Measurements from ENCODE around the gene MAP7.
"Not testable (repeated sequence)": the region's sequence is repeated elsewhere in the genome, so short reads cannot be mapped to it uniquely, and the experiment has no call there.

Gene MAP7

GRCh38 chr6:136312975-136313374, 237.2 kb downstream of the MAP7 start:
- no peak overlapping the region; the same call in 1 of the 2 replicates for H3K27ac ChIP-seq
- TF ChIP-seq ZFX (IDR thresholded peaks at IDR 0.05) (no peak), CTCF (conservative IDR thresholded peaks at IDR 0.05) (no peak)

DNA sequence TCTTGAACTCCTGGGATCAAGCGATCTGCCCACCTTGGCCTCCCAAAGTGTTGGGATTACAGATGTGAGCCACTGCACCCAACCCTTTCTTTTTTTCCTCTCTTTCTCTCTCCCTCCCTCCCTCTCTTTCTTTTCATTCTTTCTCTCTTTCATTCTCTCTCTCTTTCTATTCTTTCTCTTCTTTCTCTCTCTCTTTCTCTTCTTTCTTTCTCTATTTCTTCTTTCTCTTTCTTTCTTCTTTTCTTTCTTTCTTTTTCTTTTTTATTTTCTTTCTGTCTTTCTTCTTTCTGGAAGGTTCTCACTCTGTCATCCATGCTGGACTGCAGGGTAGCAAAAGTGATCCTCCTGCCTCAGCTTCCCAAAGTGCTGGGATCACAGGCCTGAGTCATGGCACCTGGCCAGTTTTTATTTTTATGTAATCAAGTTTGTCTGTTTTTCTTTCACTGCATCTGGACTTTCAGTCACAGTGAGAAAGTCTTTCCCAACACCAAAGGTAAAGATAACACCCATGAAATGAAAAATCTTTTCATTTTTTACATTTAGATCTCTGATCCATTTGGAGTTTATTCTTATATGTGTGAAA, 240.4 kb downstream of the MAP7 start:
- TF ChIP-seq CTCF (conservative IDR thresholded peaks at IDR 0.05) (no peak), ZFX (IDR thresholded peaks at IDR 0.05) (no peak)
- H3K27ac ChIP-seq = no peak overlapping the region

DNA sequence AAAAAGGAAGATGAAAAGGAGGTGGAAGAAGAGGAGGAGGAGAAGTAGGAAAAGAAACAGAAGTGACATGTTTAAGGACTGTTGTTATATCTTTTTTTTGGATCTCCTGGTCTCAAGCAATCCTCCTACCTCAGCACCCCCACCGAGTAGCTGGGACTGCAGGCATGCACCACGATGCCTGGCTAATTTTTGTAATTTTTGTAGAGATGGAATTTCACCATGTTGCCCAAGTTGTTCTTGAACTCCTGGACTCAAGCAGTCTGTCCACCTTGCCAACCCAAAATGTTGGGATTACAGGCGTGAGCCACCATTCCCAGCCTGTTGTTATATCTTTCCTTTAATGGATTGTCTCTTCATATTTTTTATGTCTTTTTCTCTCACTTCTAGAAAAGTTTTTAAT, 241.1 kb downstream of the MAP7 start:
- H3K27ac ChIP-seq = no peak overlapping the region
- no peak for TF ChIP-seq ZFX (IDR thresholded peaks at IDR 0.05)
- no peak for TF ChIP-seq CTCF (conservative IDR thresholded peaks at IDR 0.05)

DNA sequence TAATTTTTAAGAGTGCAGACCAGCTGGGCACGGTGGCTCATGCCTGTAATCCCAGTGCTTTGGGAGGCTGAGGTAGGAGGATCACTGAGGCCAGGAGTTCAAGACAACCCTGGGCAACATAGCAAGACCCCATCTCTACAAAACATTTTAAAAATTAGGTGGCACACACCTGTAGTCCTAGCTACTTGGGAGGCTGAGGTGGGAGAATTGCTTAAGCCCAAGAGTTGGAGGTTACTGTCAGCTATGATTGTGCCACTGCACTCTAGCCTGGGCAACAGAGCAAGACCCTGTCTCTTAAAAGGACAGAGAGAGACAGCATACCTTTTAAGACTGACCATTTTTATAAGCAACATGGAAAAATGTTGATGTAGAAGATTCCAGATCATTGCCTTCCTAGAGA, 241.8 kb downstream of the MAP7 start:
- not testable (repeated sequence) for H3K27ac ChIP-seq

- H3K27ac ChIP-seq = no peak overlapping the region
- TF ChIP-seq ZFX (IDR thresholded peaks at IDR 0.05) (no peak), CTCF (conservative IDR thresholded peaks at IDR 0.05) (no peak)
Observed at GRCh38 chr6:136307351-136307750, 242.9 kb downstream of the MAP7 start.

GRCh38 chr6:136306466-136306865, 243.8 kb downstream of the MAP7 start:
- TF ChIP-seq CTCF (conservative IDR thresholded peaks at IDR 0.05) (no peak), ZFX (IDR thresholded peaks at IDR 0.05) (no peak)
- no peak overlapping the region for H3K27ac ChIP-seq

DNA sequence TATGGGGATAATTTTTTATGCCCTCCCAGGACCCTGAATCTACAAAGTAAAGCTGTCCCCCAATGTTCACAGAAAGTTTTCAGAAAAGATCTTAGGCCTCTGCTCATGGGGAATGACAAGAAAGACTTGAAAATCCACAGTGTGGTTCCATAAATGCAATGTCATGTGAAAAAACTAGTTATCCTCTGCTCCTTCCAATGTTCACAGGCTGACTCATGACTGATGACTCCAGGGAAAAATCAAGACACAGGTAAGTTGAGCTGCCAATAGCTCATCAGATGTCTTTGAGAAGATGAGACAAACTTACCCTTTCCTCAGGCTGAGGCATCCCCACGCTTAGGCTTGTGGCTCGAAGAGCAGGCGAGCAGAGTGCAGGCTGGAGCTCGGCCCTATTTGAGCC, 245.8 kb downstream of the MAP7 start:
- H3K27ac ChIP-seq = no peak overlapping the region
- no peak for TF ChIP-seq ZFX (IDR thresholded peaks at IDR 0.05)

DNA sequence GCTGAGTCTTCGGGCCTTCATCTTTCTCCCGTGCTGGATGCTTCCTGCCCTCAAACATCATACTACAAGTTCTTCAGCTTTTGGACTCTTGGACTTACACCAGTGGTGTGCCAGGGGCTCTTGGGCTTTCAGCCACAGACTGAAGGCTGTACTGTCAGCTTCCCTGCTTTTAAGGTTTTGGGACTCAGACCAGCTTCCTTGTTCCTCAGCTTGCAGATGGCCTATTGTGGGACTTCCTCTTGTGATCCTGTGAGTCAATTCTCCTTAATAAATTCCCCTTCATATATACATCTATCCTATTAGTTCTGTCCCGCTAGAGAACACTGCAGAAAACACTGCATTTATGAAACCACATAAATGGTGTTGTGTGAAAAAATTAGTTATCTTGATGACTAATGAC, 246.7 kb downstream of the MAP7 start:
- TF ChIP-seq CTCF (conservative IDR thresholded peaks at IDR 0.05) (no peak), ZFX (IDR thresholded peaks at IDR 0.05) (no peak)
- H3K27ac ChIP-seq = no peak overlapping the region
